Neuron (in vitro differentiated cells): ENCODE results near the gene OR2M5.

Experiments
- H2AFZ ChIP-seq: one replicate; pipeline ENCODE4 v1.6.1; 2013; ENCODE audit warnings: low read depth, mild to moderate bottlenecking, inconsistent platforms, low read length, moderate library complexity
- H3K27me3 ChIP-seq: one replicate; pipeline ENCODE4 v1.6.1; 2013; ENCODE audit warnings: low read length; ENCODE audit not compliant: insufficient read depth
- H3K36me3 ChIP-seq: one replicate; pipeline ENCODE4 v1.6.1; 2013; ENCODE audit warnings: low read length; ENCODE audit not compliant: insufficient read depth
- H3K4me1 ChIP-seq: one replicate; pipeline ENCODE4 v1.6.1; 2013; ENCODE audit warnings: low read length; ENCODE audit not compliant: insufficient read depth
- H3K4me3 ChIP-seq: 2 replicates; pipeline ENCODE4 v1.5.1; 2013; ENCODE audit warnings: mild to moderate bottlenecking, low read length, moderate library complexity
- H3K9me3 ChIP-seq: one replicate; pipeline ENCODE4 v1.6.1; 2013; ENCODE audit warnings: low read length

The OR2M5 gene, protein sequence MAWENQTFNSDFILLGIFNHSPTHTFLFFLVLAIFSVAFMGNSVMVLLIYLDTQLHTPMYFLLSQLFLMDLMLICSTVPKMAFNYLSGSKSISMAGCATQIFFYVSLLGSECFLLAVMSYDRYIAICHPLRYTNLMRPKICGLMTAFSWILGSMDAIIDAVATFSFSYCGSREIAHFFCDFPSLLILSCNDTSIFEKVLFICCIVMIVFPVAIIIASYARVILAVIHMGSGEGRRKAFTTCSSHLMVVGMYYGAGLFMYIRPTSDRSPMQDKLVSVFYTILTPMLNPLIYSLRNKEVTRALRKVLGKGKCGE

DNA sequence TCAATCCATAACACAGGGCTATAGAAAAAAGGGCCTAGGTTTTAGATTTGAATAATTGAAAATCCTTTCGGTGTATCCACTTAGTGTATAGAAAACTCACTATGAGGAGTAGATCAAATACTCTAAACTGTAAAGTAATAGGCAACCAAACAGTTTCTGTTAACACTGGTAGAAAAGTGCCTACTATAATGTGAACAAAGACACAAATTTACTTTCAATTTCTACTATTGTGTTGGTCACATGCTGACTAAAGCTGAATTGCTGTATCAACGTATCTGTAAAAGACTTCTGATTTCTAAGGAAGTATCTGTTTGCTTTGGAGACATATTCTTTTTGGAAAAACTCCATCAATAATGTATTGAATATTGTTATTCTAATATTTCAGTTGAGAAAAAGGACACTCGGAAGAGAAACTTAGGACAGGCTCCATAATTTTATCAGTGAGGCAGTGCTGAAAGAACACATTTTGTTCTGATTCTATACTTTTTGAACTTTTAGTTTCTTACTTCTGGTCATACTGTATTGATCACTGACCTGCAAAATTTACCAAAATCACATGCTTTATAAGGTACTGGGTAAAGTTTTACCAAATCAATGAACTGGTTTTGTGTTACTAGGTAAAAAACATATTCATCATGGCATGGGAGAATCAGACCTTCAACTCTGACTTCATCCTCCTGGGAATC is at the start of gene OR2M5:
Gene OR2M5 (plus strand): TSS at position 636 of the 686 bp plus-strand sequence. CDS start 0 bp downstream, at position 636.
- no peak within 1 kb of the TSS for H3K4me3 ChIP-seq
- H3K27me3 ChIP-seq = no peaks in the 10 kb centered on the region
- H2AFZ ChIP-seq = no peak within 1 kb of the TSS

DNA sequence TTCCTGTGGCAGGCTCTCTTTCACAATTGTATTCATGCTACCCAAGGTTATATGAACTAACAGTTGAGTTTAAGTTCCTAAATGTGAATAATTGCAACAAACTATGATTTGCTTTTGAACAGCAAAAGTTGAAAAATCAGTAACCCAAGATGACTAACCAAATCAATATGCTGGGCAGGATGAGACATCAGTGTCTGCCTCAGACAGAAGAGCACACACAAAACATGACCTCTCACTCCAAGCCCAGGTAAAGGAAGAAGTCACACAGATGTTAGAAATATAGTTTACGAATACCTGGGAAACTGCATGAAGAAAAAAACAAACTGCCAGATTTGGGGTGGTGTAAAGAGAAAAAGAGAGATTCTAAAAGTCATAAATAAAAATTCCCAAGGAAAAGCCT is 46.4 kb upstream of the OR2M5 start:
- Histone ChIP-seq H3K36me3 (no peaks in the 10 kb centered on the region), H3K27me3 (no peaks in the 10 kb centered on the region), H2AFZ (no peak overlapping the region), H3K4me3 (no peak overlapping the region), H3K4me1 (no peaks in the 10 kb centered on the region), H3K9me3 (no peaks in the 10 kb centered on the region)

More for the DNA sequence above, at the start of gene OR2M5:
- Histone ChIP-seq H3K36me3 (no peaks in the 10 kb centered on the region), H3K4me1 (no peaks in the 10 kb centered on the region), H3K9me3 (no peaks in the 10 kb centered on the region)

DNA sequence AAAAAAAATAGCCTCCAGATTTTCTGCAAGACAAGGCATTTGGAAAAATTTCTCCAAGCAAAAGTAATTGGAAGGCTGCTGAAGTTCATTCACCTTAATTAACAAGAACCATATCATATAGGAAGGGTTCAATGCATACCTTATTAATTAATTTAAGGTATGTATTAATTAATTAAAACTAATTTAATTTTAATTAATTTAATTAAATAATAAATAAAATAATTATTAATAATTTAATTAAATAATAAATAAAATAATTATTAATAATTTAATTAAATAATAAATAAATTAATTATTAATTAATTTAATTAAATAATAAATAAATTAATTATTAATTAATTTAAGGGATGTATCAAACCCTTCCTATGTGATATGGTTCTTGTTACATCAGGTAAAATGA is 42.1 kb upstream of the OR2M5 start:
- no peaks in the 10 kb centered on the region for H3K4me1 ChIP-seq
- no peak overlapping the region for H3K4me3 ChIP-seq
- no peaks in the 10 kb centered on the region for H3K27me3 ChIP-seq
- H2AFZ ChIP-seq = no peak overlapping the region
- no peaks in the 10 kb centered on the region for H3K36me3 ChIP-seq
- no peaks in the 10 kb centered on the region for H3K9me3 ChIP-seq

DNA sequence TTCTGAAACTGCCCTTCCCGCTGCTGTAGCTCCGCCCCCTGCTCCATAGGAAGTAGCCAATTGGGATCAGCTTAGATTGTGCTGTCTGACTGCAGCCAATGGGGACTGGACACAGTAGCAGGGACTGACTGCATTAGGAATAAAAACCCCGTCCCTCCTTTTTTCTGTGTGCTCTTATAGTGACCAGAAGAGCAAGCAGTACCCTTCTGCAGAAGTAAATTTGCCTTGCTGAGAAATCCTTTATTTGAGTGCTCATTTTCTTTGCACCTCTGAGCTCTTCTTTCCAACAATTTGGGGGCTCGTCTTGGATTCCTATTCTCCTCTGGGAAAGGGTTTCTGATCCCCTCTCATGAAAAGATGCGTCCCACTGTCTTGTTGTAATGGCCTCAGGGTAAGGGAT is 33.8 kb upstream of the OR2M5 start:
- no peaks in the 10 kb centered on the region for H3K9me3 ChIP-seq
- no peaks in the 10 kb centered on the region for H3K36me3 ChIP-seq
- H3K4me1 ChIP-seq = no peaks in the 10 kb centered on the region
- no peak overlapping the region for H3K4me3 ChIP-seq
- H3K27me3 ChIP-seq = no peaks in the 10 kb centered on the region
- H2AFZ ChIP-seq = no peak overlapping the region

DNA sequence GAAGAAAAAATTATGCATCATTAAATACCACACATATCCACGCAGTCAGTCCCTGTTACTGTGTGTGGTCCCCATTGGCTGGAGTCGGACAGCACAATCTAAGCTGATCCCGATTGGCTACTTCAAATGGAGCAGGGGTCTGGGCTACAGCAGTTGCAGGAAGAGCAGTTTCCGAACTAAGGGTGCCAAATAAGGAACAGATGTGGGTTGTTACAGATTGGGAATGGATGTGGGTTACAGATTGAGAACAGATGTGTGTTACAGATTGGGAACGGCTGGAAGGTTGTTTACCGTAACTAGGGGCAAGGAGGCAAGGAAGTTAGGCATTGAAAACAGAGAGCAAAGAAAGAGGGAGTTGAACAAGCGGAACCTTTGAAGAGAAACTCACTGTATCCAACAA is 30.1 kb upstream of the OR2M5 start:
- H3K27me3 ChIP-seq = no peaks in the 10 kb centered on the region
- H2AFZ ChIP-seq = no peak overlapping the region
- H3K36me3 ChIP-seq = no peaks in the 10 kb centered on the region
- no peak overlapping the region for H3K4me3 ChIP-seq
- no peaks in the 10 kb centered on the region for H3K9me3 ChIP-seq
- no peaks in the 10 kb centered on the region for H3K4me1 ChIP-seq

DNA sequence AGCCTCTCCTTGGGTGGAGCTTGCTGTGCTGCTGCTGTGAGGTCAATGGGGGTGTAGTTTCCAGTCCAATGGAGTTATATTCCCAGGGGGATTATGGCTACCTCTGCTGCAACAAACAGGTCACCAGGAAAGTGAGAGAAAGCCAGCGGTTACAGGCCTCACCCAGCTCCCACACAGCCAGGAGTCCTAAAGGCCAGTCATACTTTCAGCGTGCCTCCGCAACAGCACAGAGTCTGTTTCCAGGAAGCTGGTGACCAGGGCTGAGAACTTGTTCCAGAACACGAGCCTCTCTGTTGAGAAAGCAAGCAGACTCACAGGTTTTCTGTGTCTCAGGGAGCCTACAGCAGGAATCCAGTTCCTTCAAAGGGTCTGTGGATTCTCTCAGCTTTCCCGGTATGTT is 17.3 kb upstream of the OR2M5 start:
- Histone ChIP-seq H3K36me3 (no peaks in the 10 kb centered on the region), H2AFZ (no peak overlapping the region), H3K4me1 (no peaks in the 10 kb centered on the region), H3K27me3 (no peaks in the 10 kb centered on the region), H3K9me3 (no peaks in the 10 kb centered on the region), H3K4me3 (no peak overlapping the region)

DNA sequence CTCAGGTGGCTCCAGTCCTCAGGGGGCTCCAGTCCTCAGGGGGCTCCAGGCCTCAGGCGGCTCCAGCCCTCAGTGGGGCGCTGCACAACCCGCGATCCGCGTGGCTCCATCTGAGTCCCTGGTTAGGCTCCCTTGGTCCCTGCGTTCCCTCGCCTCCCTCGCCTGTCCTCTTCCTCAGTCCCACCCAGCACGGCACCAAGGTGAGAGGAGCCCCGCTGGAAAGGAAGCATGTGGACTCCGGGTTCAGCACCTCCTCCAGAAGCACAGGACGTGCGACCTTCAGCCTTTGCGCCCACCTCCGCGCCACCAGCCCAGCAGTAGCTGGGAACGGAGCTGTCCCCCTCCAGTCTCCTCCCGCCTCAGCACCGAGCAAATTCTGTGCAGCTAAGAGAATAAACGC is 8.1 kb upstream of the OR2M5 start:
- Histone ChIP-seq H3K36me3 (no peaks in the 10 kb centered on the region), H3K9me3 (no peaks in the 10 kb centered on the region), H3K27me3 (no peaks in the 10 kb centered on the region), H2AFZ (no peak overlapping the region), H3K4me1 (no peaks in the 10 kb centered on the region), H3K4me3 (no peak overlapping the region)

DNA sequence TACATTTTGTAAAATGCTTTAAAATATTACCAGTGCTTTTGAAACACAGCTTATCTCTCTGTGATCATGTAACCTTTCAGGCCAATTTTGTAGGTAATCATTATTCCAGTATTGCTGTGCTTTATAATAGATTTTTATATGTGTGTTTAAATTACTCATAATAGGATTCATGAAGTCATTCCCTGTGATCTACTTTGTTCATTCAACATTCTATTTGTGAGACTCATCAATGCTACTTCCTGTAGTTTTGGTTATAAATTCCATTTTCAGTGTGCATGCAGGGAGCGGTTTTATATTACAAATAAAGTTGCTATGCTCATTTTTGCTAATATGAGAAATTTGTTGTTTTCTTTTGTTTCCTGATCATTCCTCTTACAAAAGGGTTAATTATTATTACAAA is 4.1 kb upstream of the OR2M5 start:
- no peaks in the 10 kb centered on the region for H3K4me1 ChIP-seq
- no peak overlapping the region for H2AFZ ChIP-seq
- no peaks in the 10 kb centered on the region for H3K9me3 ChIP-seq
- no peaks in the 10 kb centered on the region for H3K36me3 ChIP-seq
- no peaks in the 10 kb centered on the region for H3K27me3 ChIP-seq
- no peak overlapping the region for H3K4me3 ChIP-seq

DNA sequence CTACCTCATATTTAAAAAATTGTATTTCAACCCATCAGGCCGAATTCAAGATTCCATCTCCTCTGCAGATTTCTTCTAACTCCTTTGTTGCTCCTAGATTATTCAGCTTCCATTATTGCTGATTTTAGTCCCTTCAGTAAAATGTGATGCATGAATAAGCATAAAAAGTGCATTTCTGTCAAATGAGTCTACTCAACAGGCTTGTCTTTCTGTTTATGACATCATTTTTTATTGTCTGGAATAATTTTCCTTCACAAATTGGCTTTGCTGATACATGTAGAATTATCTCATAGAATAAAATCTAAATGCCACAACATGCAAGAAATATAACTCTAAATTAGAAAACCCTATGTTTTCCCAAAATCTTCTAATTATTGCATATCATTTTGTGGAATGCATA is 1.6 kb upstream of the OR2M5 start:
- Histone ChIP-seq H3K36me3 (no peaks in the 10 kb centered on the region), H3K9me3 (no peaks in the 10 kb centered on the region), H3K27me3 (no peaks in the 10 kb centered on the region)

DNA sequence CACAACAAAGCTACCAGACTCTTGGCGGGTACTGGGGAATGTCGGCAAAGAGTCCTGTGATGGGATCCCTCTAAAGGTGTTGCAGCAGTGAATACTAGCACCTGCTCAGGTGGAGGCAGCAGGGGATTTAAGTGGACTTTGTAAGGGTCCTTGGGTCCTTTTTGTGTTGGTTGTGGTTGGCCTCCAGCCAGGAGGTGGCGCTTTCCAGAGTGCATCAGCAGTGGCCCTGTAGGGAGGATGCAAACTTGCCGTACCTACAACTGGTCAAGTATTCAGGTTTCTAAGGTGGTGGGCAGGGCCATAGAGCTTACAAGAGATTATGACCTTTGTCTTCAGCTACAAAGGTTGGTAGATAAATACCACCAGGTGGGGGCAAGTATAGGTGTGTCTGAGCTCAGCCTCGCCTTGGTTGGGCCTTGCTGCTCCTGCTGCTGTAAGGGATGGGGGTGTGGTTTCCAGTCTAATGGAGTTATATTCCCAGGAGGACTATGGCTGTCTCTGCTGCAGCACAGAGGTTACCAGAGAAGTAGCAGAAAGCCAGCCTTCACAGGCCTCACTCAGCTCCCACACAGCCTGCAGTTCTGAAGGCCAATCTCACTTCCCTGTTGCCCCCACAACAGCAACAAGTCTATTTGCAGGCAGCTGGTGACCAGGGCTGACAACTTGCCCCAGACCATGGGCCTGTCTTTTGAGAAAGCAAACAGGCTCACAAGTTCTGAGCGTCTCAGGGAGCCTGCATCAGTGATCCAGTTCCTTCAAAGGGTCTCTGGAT is 7.3 kb downstream of the OR2M5 start:
- Histone ChIP-seq H2AFZ (no peak overlapping the region), H3K9me3 (no peaks in the 10 kb centered on the region), H3K36me3 (no peaks in the 10 kb centered on the region), H3K4me3 (no peak overlapping the region), H3K27me3 (no peaks in the 10 kb centered on the region), H3K4me1 (no peaks in the 10 kb centered on the region)

More for the DNA sequence above, 1.6 kb upstream of the OR2M5 start:
- Histone ChIP-seq H3K4me3 (no peak overlapping the region), H3K4me1 (no peaks in the 10 kb centered on the region), H2AFZ (no peak overlapping the region)

DNA sequence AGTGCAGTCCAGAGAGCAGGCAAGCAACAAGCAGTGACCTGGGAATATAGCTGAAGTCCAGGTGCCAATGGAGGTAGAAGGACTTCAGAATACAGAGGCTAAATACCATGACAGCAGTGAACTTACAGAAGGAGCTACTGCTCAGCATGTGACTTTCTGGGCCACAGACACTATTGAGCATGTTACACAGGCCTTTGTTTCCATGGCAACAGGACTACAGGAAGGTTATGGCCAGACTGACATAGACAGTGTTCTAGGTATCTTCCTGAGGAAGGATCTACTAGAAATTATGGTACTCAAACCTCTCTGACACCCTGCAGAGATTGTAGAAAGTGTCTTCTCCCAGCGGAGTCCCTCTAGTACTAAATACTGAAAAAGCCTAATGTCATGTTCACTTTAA is 11.0 kb downstream of the OR2M5 start:
- no peaks in the 10 kb centered on the region for H3K36me3 ChIP-seq
- H3K4me3 ChIP-seq = no peak overlapping the region
- no peaks in the 10 kb centered on the region for H3K4me1 ChIP-seq
- no peaks in the 10 kb centered on the region for H3K9me3 ChIP-seq
- no peak overlapping the region for H2AFZ ChIP-seq
- no peaks in the 10 kb centered on the region for H3K27me3 ChIP-seq

DNA sequence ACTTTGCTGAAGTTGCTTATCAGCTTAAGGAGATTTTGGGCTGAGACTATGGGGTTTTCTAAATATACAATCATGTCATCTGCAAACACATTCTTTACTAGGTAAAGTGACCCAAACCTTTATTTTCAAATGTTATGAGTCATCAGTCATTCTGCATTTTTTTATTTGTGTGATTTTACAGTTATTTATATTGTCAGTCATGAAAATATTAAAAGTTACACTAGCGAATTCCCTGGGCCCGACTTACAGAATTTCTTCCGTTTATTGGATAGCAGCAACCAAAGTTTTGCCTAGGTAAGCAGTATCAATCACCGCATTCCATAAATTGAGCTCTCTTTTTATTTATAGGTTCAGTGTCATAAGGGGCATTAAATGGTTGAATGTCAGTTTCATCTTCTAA is 13.8 kb downstream of the OR2M5 start:
- Histone ChIP-seq H3K4me1 (no peaks in the 10 kb centered on the region), H3K4me3 (no peak overlapping the region), H3K36me3 (no peaks in the 10 kb centered on the region), H2AFZ (no peak overlapping the region), H3K27me3 (no peaks in the 10 kb centered on the region), H3K9me3 (no peaks in the 10 kb centered on the region)

DNA sequence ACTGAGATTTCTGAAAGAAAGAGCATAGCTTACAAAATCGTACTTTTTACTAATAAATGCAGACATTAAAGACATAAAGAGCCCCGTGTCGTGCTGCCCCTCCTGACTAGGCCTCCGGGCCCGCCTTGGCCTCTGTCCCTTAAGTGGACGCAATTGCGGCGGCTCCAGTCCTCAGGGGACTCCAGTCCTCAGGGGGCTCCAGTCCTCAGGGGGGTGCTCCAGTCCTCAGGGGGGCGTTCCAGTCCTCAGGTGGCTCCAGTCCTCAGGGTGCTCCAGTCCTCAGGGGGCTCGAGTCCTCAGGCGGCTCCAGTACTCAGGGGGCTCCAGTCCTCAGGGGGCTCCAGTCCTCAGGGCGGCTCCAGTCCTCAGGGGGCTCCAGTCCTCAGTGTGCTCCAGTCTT is 19.1 kb downstream of the OR2M5 start:
- no peaks in the 10 kb centered on the region for H3K9me3 ChIP-seq
- no peak overlapping the region for H3K4me3 ChIP-seq
- no peak overlapping the region for H2AFZ ChIP-seq
- no peaks in the 10 kb centered on the region for H3K4me1 ChIP-seq
- no peaks in the 10 kb centered on the region for H3K36me3 ChIP-seq
- no peaks in the 10 kb centered on the region for H3K27me3 ChIP-seq
